Astrocyte (in vitro differentiated cells and primary cell): ENCODE measurements around the gene HSPG2. TPM values are rescaled to one million over a fixed set of nuclear protein-coding genes. Genes with fewer than 3 reads are reported as not detected.
A peak's percentile ranks its signal among the peaks of the same experiment; 100 is the strongest.
"Not testable (repeated sequence)": the region's sequence is repeated elsewhere in the genome, so short reads cannot be mapped to it uniquely, and the experiment has no call there.

Experiments used
- DNase-seq: peaks from one replicate; pipeline ENCODE4 v3.0.0-alpha.2; 2010; ENCODE audit warnings: low read depth
- FAIRE-seq: peaks from 2 replicates; lab custom pipeline; 2011; peaks lifted over from hg19 to GRCh38; lab: Jason Lieb, UNC
- H2AFZ ChIP-seq: 2 replicates; pipeline ENCODE4 v1.6.0; 2012; ENCODE audit warnings: low read depth, low read length, inconsistent platforms
- H3K27ac ChIP-seq: 2 replicates; pipeline ENCODE4 v1.5.1; 2011; ENCODE audit warnings: low read depth, low read length, inconsistent platforms
- H3K27me3 ChIP-seq: 2 replicates; pipeline ENCODE4 v1.6.0; 2011; ENCODE audit warnings: low read length, inconsistent platforms; ENCODE audit not compliant: insufficient read depth
- H3K36me3 ChIP-seq: 2 replicates; pipeline ENCODE4 v1.5.1; 2011; ENCODE audit warnings: low read length, inconsistent platforms; ENCODE audit not compliant: insufficient read depth
- H3K4me1 ChIP-seq: 2 replicates; pipeline ENCODE4 v1.5.1; 2011; ENCODE audit warnings: low read length, inconsistent platforms; ENCODE audit not compliant: insufficient read depth
- H3K4me2 ChIP-seq: 2 replicates; pipeline ENCODE4 v1.6.0; 2012; ENCODE audit warnings: low read length, inconsistent platforms
- H3K4me3 ChIP-seq: 2 replicates; pipeline ENCODE4 v1.5.1; 2011; ENCODE audit warnings: low read depth, mild to moderate bottlenecking, low read length, inconsistent platforms; ENCODE audit not compliant: insufficient read depth
- H3K79me2 ChIP-seq: 2 replicates; pipeline ENCODE4 v1.6.0; 2012; ENCODE audit warnings: mild to moderate bottlenecking, low read length, inconsistent platforms; ENCODE audit not compliant: insufficient read depth
- H3K9ac ChIP-seq: 2 replicates; pipeline ENCODE4 v1.6.0; 2012; ENCODE audit warnings: mild to moderate bottlenecking, low read length, inconsistent platforms
- H3K9me3 ChIP-seq: 2 replicates; pipeline ENCODE4 v1.5.1; 2012; ENCODE audit warnings: low read depth, mild to moderate bottlenecking, low read length, inconsistent platforms; ENCODE audit not compliant: insufficient read depth
- H4K20me1 ChIP-seq: 2 replicates; pipeline ENCODE4 v1.6.0; 2012; ENCODE audit warnings: low read length, inconsistent platforms; ENCODE audit not compliant: insufficient read depth
- H3K27ac Mint-ChIP-seq: one replicate; pipeline ENCODE4 v1.8.0; 2021; ENCODE audit warnings: mild to moderate bottlenecking, mixed read lengths; ENCODE audit not compliant: unreplicated experiment
- H3K27me3 Mint-ChIP-seq: one replicate; pipeline ENCODE4 v1.8.0; 2021; ENCODE audit warnings: low read depth, mixed read lengths; ENCODE audit not compliant: unreplicated experiment
- H3K36me3 Mint-ChIP-seq: one replicate; pipeline ENCODE4 v1.8.0; 2021; ENCODE audit warnings: low read depth, mixed read lengths; ENCODE audit not compliant: unreplicated experiment
- H3K4me1 Mint-ChIP-seq: one replicate; pipeline ENCODE4 v1.8.0; 2021; ENCODE audit warnings: low read depth, mixed read lengths; ENCODE audit not compliant: unreplicated experiment
- H3K4me3 Mint-ChIP-seq: one replicate; pipeline ENCODE4 v1.8.0; 2021; ENCODE audit warnings: mild to moderate bottlenecking, moderate library complexity, mixed read lengths; ENCODE audit not compliant: unreplicated experiment
- H3K9me3 Mint-ChIP-seq: one replicate; pipeline ENCODE4 v1.8.0; 2021; ENCODE audit warnings: mild to moderate bottlenecking, mixed read lengths; ENCODE audit not compliant: unreplicated experiment
- EZH2 ChIP-seq: IDR thresholded peaks from 2 replicates; pipeline ENCODE4 v1.6.1; 2012; ENCODE audit warnings: mild to moderate bottlenecking, low read length, inconsistent platforms; ENCODE audit not compliant: insufficient read depth
- total RNA-seq: library from RNA; stranded (reverse); gene quantifications from 2 replicates; pipeline ENCODE4 v1.2.1, GENCODE V29; 2021
- TF ChIP-seq, protein P1 (sequence below): IDR thresholded peaks from 2 replicates; pipeline ENCODE4 v1.5.1; 2011; ENCODE audit warnings: low read depth, mild to moderate bottlenecking, inconsistent platforms, low read length, moderate library complexity; ENCODE audit not compliant: insufficient read depth

HSPG2 gene
- total RNA-seq, 1 donor from 2014 or later: 249 TPM

DNA sequence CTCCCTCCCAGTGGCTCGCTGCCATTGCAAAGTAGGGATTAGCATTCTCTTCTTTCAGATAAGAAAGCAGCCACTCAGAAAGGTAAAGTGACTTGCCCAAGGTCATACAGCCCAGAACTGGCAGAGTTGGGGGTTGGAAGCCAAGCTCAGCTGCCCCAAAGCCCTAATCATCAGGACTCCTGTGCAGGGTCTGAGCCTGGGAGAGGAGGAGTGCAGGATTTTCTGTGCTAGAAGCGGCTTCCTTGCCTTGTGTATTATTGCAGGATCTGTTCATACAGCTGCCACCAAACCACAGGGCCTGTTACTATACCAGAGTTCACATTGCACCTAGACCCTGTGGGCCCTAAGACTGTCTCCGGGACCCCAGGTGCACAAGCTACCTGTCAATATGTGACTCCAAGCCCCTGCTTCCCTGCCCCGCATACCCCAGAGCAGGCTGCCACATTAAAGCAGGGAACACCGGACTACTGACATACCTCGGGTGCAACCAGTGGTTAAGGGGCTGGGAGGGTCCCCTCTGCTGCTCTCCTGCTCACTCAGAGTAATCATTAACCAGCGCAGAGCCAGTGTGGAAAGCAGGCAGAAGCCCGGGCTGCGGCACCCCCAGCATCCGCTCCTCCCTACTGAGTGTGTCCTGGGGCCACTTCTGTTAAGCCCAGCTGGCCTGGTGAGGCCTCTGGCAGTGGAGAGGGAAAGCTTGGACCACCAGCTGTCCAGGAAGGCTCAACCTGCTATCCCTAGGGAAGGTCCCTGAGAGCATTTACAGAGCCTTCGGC is 15.8 kb downstream of the HSPG2 start:
- peaks cover 42% of the 10 kb centered on the region for H3K4me1 Mint-ChIP-seq
- no peak overlapping the region for H2AFZ ChIP-seq
- peak overlapping the region; percentile 40 for H3K4me3 Mint-ChIP-seq
- no peaks in the 10 kb centered on the region for H3K9me3 Mint-ChIP-seq
- H4K20me1 ChIP-seq: peaks cover 47% of the 10 kb centered on the region
- TF ChIP-seq, protein P1, sequence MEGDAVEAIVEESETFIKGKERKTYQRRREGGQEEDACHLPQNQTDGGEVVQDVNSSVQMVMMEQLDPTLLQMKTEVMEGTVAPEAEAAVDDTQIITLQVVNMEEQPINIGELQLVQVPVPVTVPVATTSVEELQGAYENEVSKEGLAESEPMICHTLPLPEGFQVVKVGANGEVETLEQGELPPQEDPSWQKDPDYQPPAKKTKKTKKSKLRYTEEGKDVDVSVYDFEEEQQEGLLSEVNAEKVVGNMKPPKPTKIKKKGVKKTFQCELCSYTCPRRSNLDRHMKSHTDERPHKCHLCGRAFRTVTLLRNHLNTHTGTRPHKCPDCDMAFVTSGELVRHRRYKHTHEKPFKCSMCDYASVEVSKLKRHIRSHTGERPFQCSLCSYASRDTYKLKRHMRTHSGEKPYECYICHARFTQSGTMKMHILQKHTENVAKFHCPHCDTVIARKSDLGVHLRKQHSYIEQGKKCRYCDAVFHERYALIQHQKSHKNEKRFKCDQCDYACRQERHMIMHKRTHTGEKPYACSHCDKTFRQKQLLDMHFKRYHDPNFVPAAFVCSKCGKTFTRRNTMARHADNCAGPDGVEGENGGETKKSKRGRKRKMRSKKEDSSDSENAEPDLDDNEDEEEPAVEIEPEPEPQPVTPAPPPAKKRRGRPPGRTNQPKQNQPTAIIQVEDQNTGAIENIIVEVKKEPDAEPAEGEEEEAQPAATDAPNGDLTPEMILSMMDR: no peak
- TF ChIP-seq EZH2: no peak
- H3K4me2 ChIP-seq: no peak overlapping the region
- H3K9ac ChIP-seq: no peak overlapping the region
- H3K36me3 Mint-ChIP-seq: peaks cover 18% of the 10 kb centered on the region
- FAIRE-seq (no peak), DNase-seq (no peak)
- H3K36me3 ChIP-seq: no peaks in the 10 kb centered on the region
- H3K4me1 ChIP-seq: peaks cover 34% of the 10 kb centered on the region
- no peaks in the 10 kb centered on the region for H3K27me3 ChIP-seq
- no peaks in the 10 kb centered on the region for H3K9me3 ChIP-seq
- peak overlapping the region; percentile 67 for H3K27ac Mint-ChIP-seq
- H3K27ac ChIP-seq: no peak overlapping the region
- peaks cover 64% of the 10 kb centered on the region for H3K79me2 ChIP-seq
- H3K27me3 Mint-ChIP-seq: no peaks in the 10 kb centered on the region
- no peak overlapping the region for H3K4me3 ChIP-seq

DNA sequence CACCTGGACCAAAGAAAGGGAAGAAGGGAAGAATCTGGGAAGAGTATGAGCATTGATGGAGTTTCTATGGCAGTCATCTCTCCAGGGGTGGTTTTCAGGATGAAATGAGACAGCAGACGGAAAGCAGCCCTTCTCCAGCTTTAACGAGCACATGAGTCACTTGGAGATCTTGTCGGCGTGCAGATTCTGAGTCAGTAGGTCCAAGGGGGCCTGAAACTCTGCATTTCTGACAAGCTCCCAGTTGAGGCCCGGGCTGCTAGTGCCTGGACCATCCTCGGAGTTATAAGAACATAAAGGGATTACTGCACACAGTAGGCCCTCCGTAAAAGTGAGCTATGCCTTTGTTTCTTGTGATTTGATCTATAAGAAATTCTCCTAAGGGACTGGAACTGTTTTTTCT is 17.6 kb downstream of the HSPG2 start:
- peak; percentile 77 for DNase-seq
- Histone ChIP-seq H3K9ac (peak overlapping the region; percentile 51), H2AFZ (no peak overlapping the region), H3K27ac (peak overlapping the region; percentile 50), H3K4me1 (peaks cover 27% of the 10 kb centered on the region), H3K4me2 (peak overlapping the region; percentile 71), H3K9me3 (no peaks in the 10 kb centered on the region), H3K36me3 (no peaks in the 10 kb centered on the region), H4K20me1 (peaks cover 53% of the 10 kb centered on the region), H3K4me3 (no peak overlapping the region), H3K79me2 (peaks cover 54% of the 10 kb centered on the region), H3K27me3 (no peaks in the 10 kb centered on the region)
- Mint-ChIP-seq H3K36me3 (peaks cover 10% of the 10 kb centered on the region), H3K4me3 (peak overlapping the region; percentile 30), H3K4me1 (peaks cover 39% of the 10 kb centered on the region), H3K27me3 (no peaks in the 10 kb centered on the region), H3K9me3 (no peaks in the 10 kb centered on the region), H3K27ac (peak overlapping the region; percentile 87)
- TF ChIP-seq, protein P1: no peak
- TF ChIP-seq EZH2: no peak
- no peak for FAIRE-seq

DNA sequence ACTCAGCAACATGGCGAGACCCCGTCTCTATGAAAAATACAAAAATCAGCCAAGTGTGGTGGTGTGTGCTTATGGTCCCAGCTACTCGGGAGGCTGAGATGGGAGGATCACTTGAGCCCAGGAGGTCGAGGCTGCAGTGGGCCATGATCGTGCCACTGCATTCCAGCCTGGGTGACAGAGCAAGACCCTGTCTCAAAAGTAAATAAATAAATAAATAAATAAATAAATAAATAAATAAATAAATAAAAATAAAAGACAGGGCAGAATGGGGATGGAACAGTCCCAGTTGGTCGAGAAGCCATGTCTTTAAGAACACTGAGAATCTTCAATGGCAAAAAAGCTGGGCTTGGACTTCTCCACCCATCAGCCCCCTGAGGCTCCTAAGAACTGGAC is 19.9 kb downstream of the HSPG2 start:
- not testable (repeated sequence) for H3K4me3 ChIP-seq, FAIRE-seq, H2AFZ ChIP-seq, H3K4me2 ChIP-seq, H3K9ac ChIP-seq, H3K27me3 Mint-ChIP-seq, DNase-seq, H3K36me3 Mint-ChIP-seq, H3K9me3 ChIP-seq, H3K36me3 ChIP-seq, H3K27ac ChIP-seq, H3K4me3 Mint-ChIP-seq, H3K9me3 Mint-ChIP-seq, H3K27ac Mint-ChIP-seq, H3K27me3 ChIP-seq
- H3K79me2 ChIP-seq: peaks cover 40% of the 10 kb centered on the region
- peaks cover 26% of the 10 kb centered on the region for H3K4me1 ChIP-seq
- H4K20me1 ChIP-seq: peaks cover 56% of the 10 kb centered on the region
- peaks cover 36% of the 10 kb centered on the region for H3K4me1 Mint-ChIP-seq
